Coronary artery (tissue), 2 donors: ENCODE data around the gene ACBD4.

ENCODE experiments used
- DNase-seq: peaks from one replicate; pipeline ENCODE4 v3.0.0-alpha.2; 2017; ENCODE audit warnings: low spot score
- H3K27ac ChIP-seq, 2 donors: fragments of 200-600 bp; sonication (generic); one replicate each; pipeline ENCODE4 v1.5.1; 2016 to 2019
- H3K4me3 ChIP-seq: fragments of 200-600 bp; sonication (generic); 2 replicates; pipeline ENCODE4 v1.5.1; 2016; ENCODE audit warnings: mild to moderate bottlenecking, moderate library complexity
- TF ChIP-seq, protein P1 (sequence below): fragments of 200-600 bp; sonication (generic); IDR thresholded peaks from one replicate; pipeline ENCODE4 v1.5.1; 2019; ENCODE audit warnings: antibody characterized with exemption

Gene ACBD4

DNA sequence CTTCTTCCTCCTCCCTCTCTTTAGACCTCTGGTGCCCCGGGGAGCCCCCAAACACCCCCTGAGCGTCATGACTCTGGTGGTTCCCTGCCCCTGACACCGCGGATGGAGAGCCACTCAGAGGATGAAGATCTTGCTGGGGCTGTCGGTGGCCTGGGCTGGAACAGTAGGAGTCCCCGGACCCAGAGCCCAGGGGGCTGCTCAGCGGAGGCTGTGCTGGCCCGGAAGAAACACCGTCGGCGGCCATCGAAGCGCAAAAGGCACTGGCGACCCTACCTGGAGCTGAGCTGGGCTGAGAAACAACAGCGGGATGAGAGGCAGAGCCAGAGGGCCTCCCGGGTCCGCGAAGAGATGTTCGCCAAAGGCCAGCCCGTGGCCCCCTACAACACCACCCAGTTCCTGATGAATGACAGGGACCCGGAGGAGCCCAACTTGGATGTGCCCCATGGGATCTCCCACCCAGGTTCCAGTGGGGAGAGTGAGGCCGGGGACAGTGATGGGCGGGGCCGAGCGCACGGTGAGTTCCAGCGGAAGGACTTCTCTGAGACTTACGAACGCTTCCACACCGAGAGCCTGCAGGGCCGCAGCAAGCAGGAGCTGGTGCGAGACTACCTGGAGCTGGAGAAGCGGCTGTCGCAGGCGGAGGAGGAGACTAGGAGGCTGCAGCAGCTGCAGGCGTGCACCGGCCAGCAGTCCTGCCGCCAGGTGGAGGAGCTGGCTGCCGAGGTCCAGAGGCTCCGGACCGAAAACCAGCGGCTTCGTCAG lies 33.7 kb downstream of the ACBD4 start:
- no peak for DNase-seq
- Histone ChIP-seq H3K27ac (peak overlapping the region in 1 of 2 donors; percentile 99), H3K4me3 (no peak overlapping the region)
- TF ChIP-seq, protein P1, sequence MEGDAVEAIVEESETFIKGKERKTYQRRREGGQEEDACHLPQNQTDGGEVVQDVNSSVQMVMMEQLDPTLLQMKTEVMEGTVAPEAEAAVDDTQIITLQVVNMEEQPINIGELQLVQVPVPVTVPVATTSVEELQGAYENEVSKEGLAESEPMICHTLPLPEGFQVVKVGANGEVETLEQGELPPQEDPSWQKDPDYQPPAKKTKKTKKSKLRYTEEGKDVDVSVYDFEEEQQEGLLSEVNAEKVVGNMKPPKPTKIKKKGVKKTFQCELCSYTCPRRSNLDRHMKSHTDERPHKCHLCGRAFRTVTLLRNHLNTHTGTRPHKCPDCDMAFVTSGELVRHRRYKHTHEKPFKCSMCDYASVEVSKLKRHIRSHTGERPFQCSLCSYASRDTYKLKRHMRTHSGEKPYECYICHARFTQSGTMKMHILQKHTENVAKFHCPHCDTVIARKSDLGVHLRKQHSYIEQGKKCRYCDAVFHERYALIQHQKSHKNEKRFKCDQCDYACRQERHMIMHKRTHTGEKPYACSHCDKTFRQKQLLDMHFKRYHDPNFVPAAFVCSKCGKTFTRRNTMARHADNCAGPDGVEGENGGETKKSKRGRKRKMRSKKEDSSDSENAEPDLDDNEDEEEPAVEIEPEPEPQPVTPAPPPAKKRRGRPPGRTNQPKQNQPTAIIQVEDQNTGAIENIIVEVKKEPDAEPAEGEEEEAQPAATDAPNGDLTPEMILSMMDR = no peak

DNA sequence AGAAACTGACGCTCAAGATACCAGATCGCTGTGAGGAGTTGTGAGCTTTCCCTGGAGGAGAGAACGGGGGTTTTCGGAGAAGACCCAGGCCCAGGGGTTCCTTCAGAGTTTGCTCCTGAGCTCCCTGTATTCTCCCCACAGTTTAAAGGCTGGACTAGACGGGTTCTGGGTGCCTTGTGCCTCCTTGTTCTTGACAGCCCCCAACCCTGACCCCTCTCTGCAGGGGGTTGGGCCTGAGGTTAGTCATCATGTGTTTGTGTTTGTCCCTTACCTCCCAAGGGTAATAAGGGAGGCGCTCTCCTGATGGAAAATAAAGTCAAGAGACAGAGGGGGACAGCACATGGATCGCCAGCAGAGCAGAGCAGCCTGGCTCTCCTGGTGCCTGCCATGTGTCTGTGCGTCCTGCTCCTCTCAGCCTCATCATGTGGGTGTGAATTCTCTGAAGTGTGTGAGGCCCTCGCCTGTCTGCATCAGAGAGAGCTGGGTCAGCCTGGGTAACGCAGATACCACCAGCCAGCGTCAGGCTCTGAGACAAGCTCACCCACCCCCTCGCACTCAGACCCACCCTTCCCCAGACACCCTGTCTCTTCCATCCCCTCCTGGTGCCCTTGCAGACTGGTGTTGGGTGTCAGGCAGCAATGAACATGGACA lies 34.9 kb downstream of the ACBD4 start:
- Histone ChIP-seq H3K27ac (peak overlapping the region; percentile 79 to 99), H3K4me3 (peak overlapping the region; percentile 69)
- TF ChIP-seq, protein P1 = no peak
- no peak for DNase-seq

DNA sequence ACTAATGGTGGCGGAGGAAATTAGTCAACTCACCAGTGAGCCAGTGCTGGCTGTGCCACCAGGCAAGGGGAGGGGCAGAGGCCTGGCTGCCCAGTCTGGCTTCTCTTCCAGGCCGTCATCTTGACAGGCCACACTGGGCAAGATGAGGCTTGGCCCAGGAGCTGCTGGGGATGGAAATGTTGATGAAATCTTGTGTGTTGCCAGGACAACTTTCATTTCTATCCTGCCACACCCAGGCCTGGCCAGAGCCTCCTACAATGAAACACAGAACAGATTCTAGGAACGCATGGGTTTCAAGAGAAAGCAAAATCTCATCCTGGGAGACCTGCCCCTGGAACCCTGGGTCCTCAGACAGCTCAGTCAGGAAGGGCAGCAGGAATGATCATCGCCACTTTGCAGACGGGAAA lies 35.4 kb downstream of the ACBD4 start:
- peak overlapping the region; percentile 69 for H3K4me3 ChIP-seq
- DNase-seq = peak; percentile 93
- TF ChIP-seq, protein P1 = no peak
- H3K27ac ChIP-seq = peak overlapping the region; percentile 79 to 99

DNA sequence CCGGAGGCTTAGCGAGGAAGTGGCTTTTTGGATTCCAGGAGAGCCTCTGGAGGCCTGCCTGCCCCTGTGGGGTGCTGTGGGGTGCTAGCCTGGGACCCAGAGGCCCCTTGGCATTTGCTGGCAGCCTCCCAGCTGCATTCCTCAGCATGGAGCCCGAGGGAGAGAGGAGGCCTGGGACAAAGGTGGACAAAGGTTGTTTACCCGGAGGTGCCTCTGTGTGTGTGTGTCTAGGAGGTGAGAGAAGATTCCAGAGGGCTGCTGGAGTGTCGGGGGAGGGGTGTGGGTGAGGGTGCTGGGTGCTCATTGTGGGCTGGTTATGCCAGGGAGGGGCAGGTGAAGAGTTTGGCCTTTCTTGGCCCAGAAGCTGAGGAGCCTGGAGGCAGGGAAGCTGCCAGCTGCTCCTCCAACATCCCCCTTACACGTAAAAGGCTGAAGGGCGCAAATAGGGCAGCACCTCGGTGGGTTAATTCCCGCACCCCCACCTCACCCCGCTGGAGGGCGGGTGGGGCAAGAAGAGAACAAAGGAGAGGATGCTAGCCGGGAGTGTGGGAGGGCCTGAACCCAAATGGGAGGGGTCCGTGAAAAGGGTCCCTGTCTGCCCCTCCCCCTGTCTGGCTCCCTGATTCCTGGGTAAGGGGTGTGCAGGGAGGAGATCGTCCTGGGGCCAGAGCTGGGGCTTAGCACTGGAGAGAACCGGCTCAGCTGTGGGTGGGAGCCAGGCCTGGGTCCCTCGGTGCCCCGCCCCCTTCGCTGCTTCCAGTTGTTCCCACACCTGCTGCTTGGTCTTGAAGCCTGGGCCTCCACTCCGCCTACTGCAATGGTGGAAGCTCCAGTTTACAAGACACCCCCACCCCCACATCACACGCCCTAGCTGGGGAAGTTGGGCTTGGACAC lies 36.1 kb downstream of the ACBD4 start:
- Histone ChIP-seq H3K4me3 (peak overlapping the region; percentile 69), H3K27ac (peak overlapping the region; percentile 79 to 99)
- peak; percentile 76 for DNase-seq
- TF ChIP-seq, protein P1 = no peak

DNA sequence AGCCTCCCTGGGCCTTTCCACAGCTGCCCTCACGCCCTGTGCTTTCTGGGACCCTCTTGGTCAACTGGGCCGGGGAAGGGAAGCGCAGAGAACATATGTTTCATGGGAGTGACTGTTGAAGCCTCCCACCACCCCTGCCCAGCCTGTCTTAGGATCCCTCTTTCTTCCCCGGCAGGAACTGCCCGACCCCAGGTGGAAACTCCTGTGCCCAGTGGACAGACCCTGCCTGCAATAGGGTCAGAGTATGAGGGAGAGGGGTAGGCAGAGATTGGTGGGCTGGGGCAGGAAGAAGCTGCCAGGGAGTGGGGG lies 36.7 kb downstream of the ACBD4 start:
- TF ChIP-seq, protein P1 = no peak
- peak overlapping the region; percentile 79 to 99 for H3K27ac ChIP-seq
- no peak for DNase-seq
- H3K4me3 ChIP-seq = peak overlapping the region; percentile 69

DNA sequence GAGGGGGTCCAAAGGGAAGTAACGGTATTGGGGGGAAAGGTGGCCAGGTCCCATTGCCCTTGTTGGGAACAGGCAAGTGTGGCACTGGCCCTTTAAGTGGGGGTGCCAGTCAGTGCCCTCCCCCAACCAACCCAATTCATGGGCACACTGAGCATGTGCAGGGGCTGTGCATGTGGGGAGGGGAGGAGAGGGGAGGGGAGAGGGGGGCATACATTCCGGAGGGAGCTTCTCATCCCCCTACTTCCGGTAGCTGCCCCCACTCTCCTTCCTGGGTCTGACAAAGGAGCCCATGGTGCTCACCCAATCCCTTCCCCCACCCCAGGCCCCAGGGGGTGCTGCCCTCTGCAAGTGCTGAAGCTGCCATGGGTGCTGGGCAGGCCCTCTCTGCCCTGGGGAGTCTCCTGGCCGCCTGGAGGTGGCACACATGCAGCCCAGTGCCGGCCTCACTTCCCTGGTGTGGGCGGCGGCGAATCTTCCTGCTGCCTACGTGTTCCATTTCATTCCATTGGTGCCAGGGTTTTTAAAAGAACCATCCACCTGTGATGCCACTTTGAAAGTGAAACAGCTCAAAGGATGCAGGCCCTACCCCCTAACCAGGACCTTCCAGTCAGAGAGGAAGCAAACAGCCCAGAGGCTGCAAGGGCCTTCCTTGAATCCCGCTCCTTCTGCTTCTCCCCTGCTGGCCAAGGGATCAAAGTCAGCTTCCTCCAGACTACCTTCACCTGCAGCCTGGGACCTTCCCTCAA lies 37.2 kb downstream of the ACBD4 start:
- TF ChIP-seq, protein P1 = no peak
- H3K4me3 ChIP-seq = peak overlapping the region; percentile 69
- peak; percentile 90 for DNase-seq
- peak overlapping the region; percentile 79 to 99 for H3K27ac ChIP-seq
